Epithelial cell of umbilical artery (primary cell): ENCODE measurements around the gene NHLRC2. TPM values are rescaled to one million over a fixed set of nuclear protein-coding genes. Genes with fewer than 3 reads are reported as not detected.

Experiments used
- total RNA-seq: library from RNA; depleted of rRNA; stranded (reverse); fragments of >200 nt; gene quantifications from 2 replicates; pipeline ENCODE4 v1.2.3, GENCODE V29; 2014

The NHLRC2 gene
- total RNA-seq, result 9.0 and 9.4 TPM in 2 replicates

DNA sequence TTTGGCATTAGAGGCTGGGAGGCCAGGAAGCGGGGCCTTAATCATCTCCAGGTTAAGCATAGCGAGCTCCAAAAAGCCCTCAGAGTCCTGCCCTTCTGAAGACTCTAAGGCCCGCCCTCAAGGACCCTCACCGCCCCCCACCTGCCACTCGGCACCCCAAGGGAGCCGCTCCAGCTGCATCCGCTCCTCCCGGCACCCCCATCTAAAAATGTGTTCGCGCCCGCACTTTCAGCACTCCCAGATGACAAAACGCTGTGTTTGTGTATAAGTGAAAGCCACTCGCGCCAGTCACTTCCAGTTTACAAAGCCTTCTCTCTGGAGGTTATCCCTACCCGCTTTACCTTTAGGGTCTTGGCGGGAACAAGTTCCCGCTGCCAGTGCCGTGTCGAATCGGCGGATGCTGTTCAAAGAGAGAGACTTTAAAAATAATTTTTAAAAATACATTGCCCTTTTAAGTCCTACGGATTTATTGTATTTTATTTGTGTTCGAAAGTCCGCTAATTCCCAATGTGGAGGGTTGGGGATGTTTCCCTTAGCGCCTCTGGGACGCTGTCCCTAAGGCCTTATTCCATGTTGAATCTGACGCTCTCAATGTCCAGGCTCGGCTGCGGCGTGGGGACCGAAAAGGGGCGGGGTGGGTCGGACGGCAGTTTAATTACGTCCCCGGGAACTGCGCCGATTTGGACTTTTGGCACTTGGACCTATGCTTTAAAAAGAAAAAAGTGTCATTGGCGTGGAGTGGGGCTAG lies at the start of gene NHLRC2, which contains the start of gene DCLRE1A:
NHLRC2 (plus strand) TSS at position 649 of the 748 bp plus-strand sequence. CDS start 212 bp downstream, outside the sequence.
DCLRE1A (minus strand) TSS at position 70 of the 748 bp plus-strand sequence. CDS start 900 bp downstream, outside the sequence.

Other genes starting within 250 kb of the NHLRC2 start
- gene NRAP, start 190.6 kb upstream of the NHLRC2 start, total RNA-seq, result not detected in 2 replicates
- 43.9 and 66.9 TPM in 2 replicates for gene CASP7, start 174.7 kb upstream of the NHLRC2 start, total RNA-seq
- gene PLEKHS1, start 103.0 kb upstream of the NHLRC2 start, total RNA-seq, result not detected in 2 replicates
- gene DCLRE1A, start 579 bp upstream of the NHLRC2 start, total RNA-seq, result 4.9 and 7.9 TPM in 2 replicates
- gene ADRB1, start 189.2 kb downstream of the NHLRC2 start, total RNA-seq, result under 0.01 TPM in 2 replicates